MG63 (cell line): ENCODE data around the gene PRKG1. TPM values are rescaled to one million over a fixed set of nuclear protein-coding genes. Genes with fewer than 3 reads are reported as not detected.

ENCODE experiments used
- DNase-seq: peaks from one replicate; pipeline ENCODE4 v3.0.0-alpha.2; 2020
- H3K27me3 ChIP-seq: fragments of 250-450 bp; sonication (Bioruptor Pico); 2 replicates; pipeline ENCODE4 v1.5.1; 2020; ENCODE audit warnings: mild to moderate bottlenecking, moderate library complexity
- H3K36me3 ChIP-seq: fragments of 250-450 bp; sonication (Bioruptor Pico); 2 replicates; pipeline ENCODE4 v1.5.1; 2020; ENCODE audit warnings: mild to moderate bottlenecking, moderate library complexity
- H3K4me3 ChIP-seq: fragments of 250-450 bp; sonication (Bioruptor Pico); 2 replicates; pipeline ENCODE4 v1.5.1; 2020; ENCODE audit warnings: mild to moderate bottlenecking, moderate library complexity
- H3K9me3 ChIP-seq: fragments of 250-450 bp; sonication (Bioruptor Pico); 2 replicates; pipeline ENCODE4 v1.5.1; 2020; ENCODE audit warnings: mild to moderate bottlenecking, moderate library complexity
- total RNA-seq: library from RNA; depleted of rRNA; stranded (reverse); fragments of >200 nt; shearing (Covaris generic); gene quantifications from 2 replicates; pipeline ENCODE4 v1.2.3, GENCODE V29; 2014; ENCODE audit warnings: low replicate concordance

Gene PRKG1
- total RNA-seq, 1 experiment from 2014 or later = 3.9 TPM

DNA sequence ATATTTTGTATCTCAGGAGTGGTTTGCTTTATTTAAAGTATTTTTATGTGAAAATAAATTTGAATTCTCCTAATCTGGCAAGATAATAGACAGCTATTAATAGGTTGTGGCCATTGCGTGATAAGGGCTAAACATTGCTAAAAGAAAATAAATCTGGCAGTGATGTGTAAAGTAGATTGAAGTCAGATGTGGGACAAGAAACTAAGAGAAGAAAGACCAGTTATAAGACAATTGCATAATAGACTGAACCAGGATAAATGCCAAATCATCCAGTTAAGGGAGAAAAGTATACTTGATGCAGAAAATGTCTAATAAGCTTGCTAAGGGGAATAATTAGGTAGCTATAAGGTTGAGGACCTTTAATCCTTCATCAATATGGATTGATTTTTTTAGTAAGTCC lies 822.6 kb downstream of the PRKG1 start:
- H3K36me3 ChIP-seq = no peaks in the 10 kb centered on the region
- H3K4me3 ChIP-seq = no peak overlapping the region
- H3K27me3 ChIP-seq = no peaks in the 10 kb centered on the region
- H3K9me3 ChIP-seq = no peaks in the 10 kb centered on the region
- no peak for DNase-seq

DNA sequence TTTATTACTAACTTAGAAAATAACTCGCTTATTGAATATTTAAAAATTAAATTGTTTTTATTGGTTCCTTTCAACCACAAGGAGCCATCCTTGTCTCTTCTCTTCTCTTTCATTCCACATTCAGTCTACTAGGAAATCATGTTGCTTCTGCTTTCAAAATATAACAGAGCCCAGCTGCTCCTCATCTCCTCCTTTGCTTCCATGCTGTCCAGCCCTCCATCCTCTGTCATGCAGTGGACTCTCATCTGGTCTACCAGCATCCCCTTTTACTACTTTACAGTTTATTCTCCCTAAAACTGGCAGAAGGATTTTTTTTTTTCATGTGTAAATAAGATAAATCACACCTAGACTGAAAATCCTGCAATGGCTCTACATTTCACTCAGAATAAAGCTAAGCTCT lies 823.3 kb downstream of the PRKG1 start:
- Histone ChIP-seq H3K4me3 (no peak overlapping the region), H3K9me3 (no peaks in the 10 kb centered on the region), H3K36me3 (no peaks in the 10 kb centered on the region), H3K27me3 (no peaks in the 10 kb centered on the region)
- no peak for DNase-seq

DNA sequence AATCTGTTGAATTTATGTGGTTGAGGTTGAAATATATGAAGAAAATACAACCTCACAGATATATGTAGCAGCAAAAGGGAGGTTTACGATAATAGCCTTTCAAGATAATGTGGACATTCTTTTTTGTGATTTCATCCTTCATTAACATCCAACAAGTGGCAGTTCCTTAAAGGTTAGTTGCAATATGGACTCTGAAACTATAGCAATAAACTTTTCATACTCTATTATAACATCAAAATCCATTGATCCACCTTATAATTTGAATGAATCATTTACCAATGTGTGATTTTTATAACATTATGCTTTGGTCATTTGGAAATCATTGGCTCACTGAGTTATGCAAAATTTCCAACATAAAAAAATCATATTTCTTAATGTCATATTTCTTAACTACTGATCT lies 825.9 kb downstream of the PRKG1 start:
- no peaks in the 10 kb centered on the region for H3K36me3 ChIP-seq
- H3K9me3 ChIP-seq = no peaks in the 10 kb centered on the region
- no peaks in the 10 kb centered on the region for H3K27me3 ChIP-seq
- DNase-seq = no peak
- no peak overlapping the region for H3K4me3 ChIP-seq

DNA sequence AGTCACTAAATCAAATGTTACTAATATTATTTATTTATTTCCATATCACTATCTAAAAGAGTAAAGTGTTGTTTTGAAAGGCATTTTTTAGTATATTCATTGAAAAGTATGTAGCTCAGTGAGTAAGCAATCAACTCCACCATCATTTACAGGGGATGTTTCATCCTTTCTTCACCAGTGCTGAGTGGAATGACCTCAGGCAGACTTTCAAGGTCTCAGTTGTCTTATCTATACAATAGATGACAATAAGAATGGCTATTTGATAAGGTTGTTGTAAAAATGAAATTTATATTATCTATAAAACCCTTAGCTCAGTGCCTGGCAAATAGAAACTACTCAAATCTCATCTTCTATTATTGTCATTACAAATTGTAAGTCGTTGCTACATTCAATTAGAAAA lies 829.4 kb downstream of the PRKG1 start:
- no peak for DNase-seq

DNA sequence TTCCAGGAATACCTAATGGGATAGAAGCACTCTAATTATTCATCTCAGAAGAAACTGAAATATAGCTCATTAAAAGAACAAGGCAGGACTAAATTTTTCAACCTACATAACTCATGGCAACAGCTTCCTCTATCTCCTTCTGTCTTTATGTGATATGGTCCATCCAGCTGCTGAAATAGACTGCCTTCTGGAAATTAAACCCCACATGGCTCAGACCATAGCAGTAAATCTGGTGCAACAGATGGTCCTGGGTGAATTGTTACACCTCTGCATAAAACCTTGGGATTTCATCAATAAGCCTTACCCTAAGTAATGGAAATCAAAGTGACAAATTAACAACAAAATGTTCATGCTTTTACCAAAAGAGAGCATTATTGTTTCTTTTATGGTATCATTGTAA lies 830.7 kb downstream of the PRKG1 start:
- H3K4me3 ChIP-seq = no peak overlapping the region

More for the DNA sequence above, 829.4 kb downstream of the PRKG1 start:
- H3K27me3 ChIP-seq = no peaks in the 10 kb centered on the region
- H3K9me3 ChIP-seq = no peaks in the 10 kb centered on the region
- no peak overlapping the region for H3K4me3 ChIP-seq
- H3K36me3 ChIP-seq = no peaks in the 10 kb centered on the region

DNA sequence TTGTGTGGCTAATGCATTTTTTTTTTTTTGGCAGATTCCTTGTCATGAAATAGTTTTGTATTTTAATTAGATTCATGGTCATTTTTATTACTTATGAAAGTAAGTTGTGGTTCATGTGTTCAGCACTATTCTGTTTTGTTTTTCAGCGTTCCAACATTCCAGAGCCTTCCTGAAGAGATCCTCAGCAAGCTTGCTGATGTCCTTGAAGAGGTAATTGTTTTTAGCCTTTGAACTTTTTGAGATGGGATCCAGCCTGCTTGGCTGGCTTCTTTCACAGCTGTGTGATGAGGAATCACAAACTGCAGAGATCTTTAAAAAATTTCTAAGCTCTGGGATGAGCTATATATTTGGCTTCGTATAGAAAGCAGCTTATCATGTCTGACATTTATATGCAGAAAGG lies 833.1 kb downstream of the PRKG1 start:
- Histone ChIP-seq H3K4me3 (no peak overlapping the region), H3K9me3 (no peaks in the 10 kb centered on the region), H3K36me3 (no peaks in the 10 kb centered on the region), H3K27me3 (no peaks in the 10 kb centered on the region)
- DNase-seq = no peak

More for the DNA sequence above, 830.7 kb downstream of the PRKG1 start:
- Histone ChIP-seq H3K27me3 (no peaks in the 10 kb centered on the region), H3K36me3 (no peaks in the 10 kb centered on the region), H3K9me3 (no peaks in the 10 kb centered on the region)
- no peak for DNase-seq

DNA sequence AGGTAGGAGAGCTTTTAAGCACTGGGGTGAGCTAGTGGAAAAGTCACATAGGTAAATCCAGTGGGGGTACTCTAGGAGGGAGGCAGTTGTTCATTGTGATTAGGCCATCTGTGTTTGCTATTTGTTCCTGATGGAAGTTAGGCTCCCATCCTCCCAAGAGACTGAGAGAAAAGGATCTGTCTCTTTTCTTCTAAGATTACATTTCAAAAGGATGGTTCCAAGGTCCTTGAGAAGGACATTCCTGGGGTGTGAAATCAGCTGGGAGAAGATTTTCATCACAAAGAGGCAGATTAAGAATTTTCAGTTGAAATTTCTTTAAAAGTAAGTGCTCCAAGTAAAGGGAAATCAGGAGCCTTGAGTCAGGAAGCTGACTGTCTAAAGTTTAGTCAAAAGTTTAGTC lies 835.9 kb downstream of the PRKG1 start:
- DNase-seq = no peak
- no peaks in the 10 kb centered on the region for H3K9me3 ChIP-seq
- H3K27me3 ChIP-seq = no peaks in the 10 kb centered on the region
- no peaks in the 10 kb centered on the region for H3K36me3 ChIP-seq
- H3K4me3 ChIP-seq = no peak overlapping the region

DNA sequence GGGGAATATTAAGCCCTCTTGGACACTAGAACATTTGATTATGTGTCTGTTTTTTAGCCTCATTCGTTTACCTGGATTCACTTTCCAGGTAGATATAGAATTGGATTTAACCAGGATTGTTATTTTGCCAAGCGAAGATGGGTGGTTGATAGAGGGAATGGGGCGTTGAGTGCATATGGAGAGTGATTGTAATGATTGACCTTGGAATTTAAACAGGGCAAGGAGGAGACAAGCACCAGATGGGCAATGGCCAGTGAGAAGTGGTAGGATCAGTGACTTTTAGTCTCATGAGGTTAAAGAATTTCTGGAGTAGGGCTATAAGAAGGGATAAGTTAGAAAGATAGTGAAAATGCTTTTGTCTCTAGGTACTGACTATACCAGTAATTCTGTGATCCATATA lies 836.3 kb downstream of the PRKG1 start:
- no peak overlapping the region for H3K4me3 ChIP-seq
- no peak for DNase-seq
- no peaks in the 10 kb centered on the region for H3K9me3 ChIP-seq
- no peaks in the 10 kb centered on the region for H3K27me3 ChIP-seq
- no peaks in the 10 kb centered on the region for H3K36me3 ChIP-seq

DNA sequence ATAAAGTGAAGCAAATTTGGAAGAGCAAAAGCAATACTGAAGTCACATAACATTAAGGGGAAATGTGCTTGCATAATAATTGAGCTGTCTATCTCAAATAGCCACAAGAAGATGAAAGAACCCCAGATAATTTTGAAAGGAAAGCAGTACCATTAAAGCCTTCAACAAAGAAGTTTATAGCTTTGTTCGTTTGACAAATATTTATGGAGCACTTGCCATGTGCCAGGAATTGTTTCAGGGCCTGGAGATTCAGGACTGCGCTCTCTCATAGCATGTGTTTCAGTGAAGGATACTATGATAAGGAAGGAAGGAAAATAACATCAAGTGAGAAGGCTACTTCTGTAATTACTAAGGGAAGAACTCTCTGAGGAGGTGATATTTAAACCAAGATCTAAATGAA lies 837.4 kb downstream of the PRKG1 start:
- DNase-seq = no peak
- H3K9me3 ChIP-seq = no peaks in the 10 kb centered on the region
- H3K36me3 ChIP-seq = no peaks in the 10 kb centered on the region
- H3K4me3 ChIP-seq = no peak overlapping the region
- no peaks in the 10 kb centered on the region for H3K27me3 ChIP-seq

DNA sequence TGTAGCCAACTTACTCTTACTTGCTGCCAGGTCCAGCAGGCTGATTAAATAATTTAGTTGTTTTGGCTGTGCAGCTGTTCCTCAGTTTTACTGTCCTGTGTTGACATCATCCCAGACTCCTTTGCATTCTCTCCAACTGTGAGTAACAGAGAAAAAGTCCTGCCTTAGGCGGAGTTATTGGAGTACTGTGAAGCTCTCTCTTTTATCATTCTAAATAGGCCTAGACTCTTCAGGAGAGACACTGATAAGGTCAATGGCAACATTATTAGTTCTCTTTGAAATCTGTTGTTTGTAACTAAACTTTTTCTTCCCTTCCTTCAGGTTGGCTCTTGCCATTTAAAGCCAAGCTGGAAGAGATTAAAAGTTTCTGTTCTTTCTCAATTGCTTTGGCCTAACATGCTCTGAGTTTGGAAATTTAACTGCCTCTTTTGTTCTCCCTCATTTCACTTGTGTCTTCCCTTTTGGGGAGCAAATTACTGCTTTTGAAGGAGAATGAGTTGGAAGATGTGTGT lies 840.8 kb downstream of the PRKG1 start:
- no peak for DNase-seq
- Histone ChIP-seq H3K27me3 (no peaks in the 10 kb centered on the region), H3K9me3 (no peaks in the 10 kb centered on the region), H3K4me3 (no peak overlapping the region), H3K36me3 (no peaks in the 10 kb centered on the region)

DNA sequence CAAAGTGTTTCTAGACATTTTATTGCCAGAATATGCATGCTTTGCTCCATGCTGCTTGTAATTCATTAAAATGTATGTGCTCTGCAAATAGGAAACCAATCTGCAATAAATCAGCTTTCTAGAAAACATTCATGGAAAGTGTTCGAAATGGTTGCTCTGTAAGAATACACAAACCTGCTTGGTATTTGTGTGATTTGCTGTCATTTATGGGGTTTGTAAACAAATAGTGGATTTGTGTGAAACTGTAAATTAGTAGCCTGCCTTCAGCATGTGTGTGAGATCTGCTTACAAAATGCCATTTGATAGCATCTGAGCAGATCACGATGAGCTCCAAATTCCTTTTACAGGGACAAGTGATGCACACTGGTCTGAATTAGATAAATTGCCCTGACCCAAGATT lies 844.2 kb downstream of the PRKG1 start:
- no peak overlapping the region for H3K4me3 ChIP-seq
- DNase-seq = no peak

DNA sequence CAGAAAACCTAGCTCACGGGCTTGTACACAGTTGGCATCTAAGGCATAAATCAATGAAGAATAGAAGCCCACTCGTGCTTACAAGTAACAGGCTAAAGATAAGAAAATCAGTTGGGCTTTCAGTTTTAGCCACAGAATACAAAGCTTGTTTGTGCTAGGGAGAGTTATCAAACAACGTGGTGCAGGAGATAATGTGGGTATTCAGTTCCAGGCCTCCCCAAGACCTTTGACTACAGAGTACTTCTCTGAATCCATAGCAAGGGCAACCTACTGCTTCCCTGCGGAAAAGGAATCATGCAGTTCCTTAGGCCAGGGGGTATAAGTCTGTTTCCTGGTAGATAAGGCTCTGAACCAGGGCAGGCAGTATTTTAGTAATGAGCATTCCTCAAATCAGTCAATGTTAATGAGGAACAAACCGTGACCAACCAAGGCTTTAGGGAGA lies 844.6 kb downstream of the PRKG1 start:
- DNase-seq = no peak
- no peaks in the 10 kb centered on the region for H3K9me3 ChIP-seq
- H3K4me3 ChIP-seq = no peak overlapping the region
- no peaks in the 10 kb centered on the region for H3K36me3 ChIP-seq
- no peaks in the 10 kb centered on the region for H3K27me3 ChIP-seq

More for the DNA sequence above, 844.2 kb downstream of the PRKG1 start:
- H3K27me3 ChIP-seq = no peaks in the 10 kb centered on the region
- H3K36me3 ChIP-seq = no peaks in the 10 kb centered on the region
- H3K9me3 ChIP-seq = no peaks in the 10 kb centered on the region

DNA sequence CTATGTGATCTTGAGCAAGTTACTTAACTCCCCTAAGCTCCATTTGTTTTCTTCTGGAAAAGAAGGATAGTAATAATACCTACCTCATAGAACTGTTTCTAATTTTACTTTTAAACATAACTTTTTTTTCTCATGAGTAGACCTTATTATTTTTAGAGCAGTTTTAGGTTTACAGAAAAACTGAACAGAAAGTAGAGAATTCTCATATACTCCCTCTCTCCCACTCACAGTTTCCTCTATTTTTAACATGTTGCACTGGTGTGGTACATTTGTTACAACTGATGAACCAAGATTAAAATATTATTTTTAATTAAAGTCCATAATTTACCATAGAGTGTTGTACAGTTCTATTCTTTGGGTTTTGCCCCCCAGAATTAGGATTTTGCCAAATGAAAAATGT lies 846.4 kb downstream of the PRKG1 start:
- Histone ChIP-seq H3K4me3 (no peak overlapping the region), H3K9me3 (0 out of 2 replicates have a peak, but pooled peaks cover 4% of the 10 kb centered on the region), H3K27me3 (no peaks in the 10 kb centered on the region), H3K36me3 (no peaks in the 10 kb centered on the region)
- DNase-seq = no peak

DNA sequence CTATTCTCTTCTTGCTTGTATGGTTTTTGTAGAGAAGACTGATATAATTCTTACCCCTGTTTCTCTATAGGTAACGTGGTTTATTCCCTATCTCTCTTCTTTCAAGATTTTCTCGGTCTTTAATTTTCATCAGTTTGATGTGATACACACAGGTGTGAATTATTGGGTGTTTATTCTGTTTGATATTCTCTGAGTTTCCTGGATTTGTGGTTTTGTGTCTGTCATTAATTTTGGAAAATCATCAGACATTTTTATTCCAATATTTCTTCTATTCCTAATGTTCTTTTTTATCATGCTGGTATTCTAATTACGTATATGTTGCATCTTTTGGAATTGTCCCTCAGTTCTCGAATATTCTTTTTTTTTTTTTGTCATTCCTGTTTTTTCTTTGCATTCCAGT lies 850.1 kb downstream of the PRKG1 start:
- DNase-seq = no peak
- Histone ChIP-seq H3K9me3 (0 out of 2 replicates have a peak, but pooled peaks cover 4% of the 10 kb centered on the region), H3K4me3 (no peak overlapping the region)

DNA sequence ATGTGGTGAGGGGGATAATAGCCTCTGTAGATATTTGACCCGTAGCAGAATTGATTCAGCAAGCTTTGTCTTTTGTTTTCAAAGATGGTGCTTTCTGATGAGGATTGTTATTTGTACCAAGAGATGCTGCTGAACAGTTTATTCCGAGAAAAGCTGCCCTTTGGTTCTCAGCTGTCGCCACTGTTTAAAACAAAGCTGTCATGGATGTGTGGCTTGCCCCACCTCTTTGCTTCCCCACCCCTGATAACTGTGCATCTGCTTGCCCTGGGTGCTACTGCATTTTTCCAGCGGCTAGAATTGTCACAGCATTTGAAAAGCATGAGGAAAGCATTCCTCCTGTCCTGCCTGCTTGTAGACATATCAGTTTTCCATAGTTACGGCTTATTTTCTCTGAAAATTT lies 852.0 kb downstream of the PRKG1 start:
- DNase-seq = no peak
- no peaks in the 10 kb centered on the region for H3K27me3 ChIP-seq
- H3K9me3 ChIP-seq = 0 out of 2 replicates have a peak, but pooled peaks cover 4% of the 10 kb centered on the region
- H3K4me3 ChIP-seq = no peak overlapping the region
- no peaks in the 10 kb centered on the region for H3K36me3 ChIP-seq

More for the DNA sequence above, 850.1 kb downstream of the PRKG1 start:
- no peaks in the 10 kb centered on the region for H3K36me3 ChIP-seq
- no peaks in the 10 kb centered on the region for H3K27me3 ChIP-seq

DNA sequence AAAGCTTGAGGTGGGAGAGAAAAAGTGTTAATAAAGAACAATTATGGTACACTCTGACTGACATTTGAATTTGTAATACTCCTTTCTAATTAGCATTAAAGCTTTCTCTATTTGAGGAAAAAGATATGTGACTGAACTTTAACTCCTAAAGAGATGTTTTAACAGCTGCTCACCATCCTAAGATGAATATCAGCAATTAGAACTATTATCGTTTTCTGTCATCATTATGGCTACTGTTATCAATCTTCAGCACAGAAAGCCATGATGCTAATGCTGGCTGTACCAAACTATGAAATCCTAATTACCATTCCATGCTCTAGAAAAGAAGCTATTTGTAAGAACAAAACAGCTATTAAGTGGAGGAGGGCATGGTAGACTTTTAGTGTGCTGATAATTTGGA lies 853.9 kb downstream of the PRKG1 start:
- Histone ChIP-seq H3K36me3 (no peaks in the 10 kb centered on the region), H3K9me3 (0 out of 2 replicates have a peak, but pooled peaks cover 4% of the 10 kb centered on the region), H3K27me3 (no peaks in the 10 kb centered on the region), H3K4me3 (no peak overlapping the region)
- no peak for DNase-seq

DNA sequence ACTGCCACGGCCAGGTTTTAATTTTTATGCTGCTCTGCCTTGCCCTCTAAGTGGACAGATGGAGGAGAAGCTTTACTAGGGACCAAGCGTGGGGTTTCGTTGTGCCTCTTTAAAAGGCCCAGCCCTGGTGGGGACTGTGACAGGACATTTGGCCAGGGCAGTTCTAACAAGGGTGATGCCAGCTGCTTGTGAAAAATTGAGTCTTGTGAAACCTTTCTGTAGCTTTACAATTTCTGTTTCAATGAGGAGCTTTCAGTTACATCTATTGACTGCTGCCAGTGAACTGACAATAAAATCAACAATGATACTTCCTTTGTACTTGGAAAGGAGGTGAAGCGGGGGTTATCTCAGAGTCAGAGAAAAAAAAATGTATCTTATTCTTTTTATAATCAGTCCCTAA lies 858.2 kb downstream of the PRKG1 start:
- DNase-seq = no peak
- no peaks in the 10 kb centered on the region for H3K36me3 ChIP-seq
- no peak overlapping the region for H3K4me3 ChIP-seq
- no peaks in the 10 kb centered on the region for H3K27me3 ChIP-seq
- H3K9me3 ChIP-seq = no peaks in the 10 kb centered on the region

DNA sequence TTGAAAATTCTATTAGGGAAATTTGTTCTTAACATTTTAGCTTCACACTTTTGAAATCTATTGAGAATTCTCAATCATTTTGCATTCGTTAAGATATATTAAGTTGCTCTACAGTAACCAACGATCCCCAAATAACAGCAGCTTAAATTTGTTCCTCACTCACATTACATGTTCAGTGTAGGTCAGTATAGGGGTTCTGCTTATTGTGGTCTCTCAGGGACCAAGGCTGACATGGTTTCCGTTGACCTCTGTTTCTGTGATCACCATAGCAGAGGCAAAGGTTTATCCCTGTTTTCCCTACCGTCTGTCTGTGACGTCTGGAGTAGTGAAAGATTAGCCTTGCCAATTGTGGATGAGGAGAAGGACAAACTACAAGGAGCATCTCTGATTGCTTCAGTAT lies 860.1 kb downstream of the PRKG1 start:
- Histone ChIP-seq H3K9me3 (no peaks in the 10 kb centered on the region), H3K4me3 (no peak overlapping the region), H3K27me3 (no peaks in the 10 kb centered on the region), H3K36me3 (no peaks in the 10 kb centered on the region)
- DNase-seq = no peak

DNA sequence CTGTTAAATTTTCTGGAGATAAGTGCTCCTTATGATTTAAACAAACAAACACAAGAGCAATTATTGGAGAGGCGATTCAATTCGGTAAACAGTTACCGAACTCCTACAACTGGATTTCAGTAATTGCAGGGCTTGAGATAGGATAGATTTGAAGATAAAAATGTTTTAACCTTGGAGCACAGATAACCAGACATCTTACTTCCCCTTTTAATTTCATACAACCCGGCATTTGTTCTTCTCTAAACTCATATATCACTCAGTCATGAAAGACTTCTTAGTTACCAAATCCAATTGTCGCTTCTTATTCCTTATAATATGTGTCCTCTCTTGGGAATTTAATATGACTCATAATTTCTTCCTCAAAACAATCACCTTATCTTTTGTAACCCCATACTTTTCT lies 861.1 kb downstream of the PRKG1 start:
- H3K27me3 ChIP-seq = no peaks in the 10 kb centered on the region
- no peak overlapping the region for H3K4me3 ChIP-seq
- H3K36me3 ChIP-seq = no peaks in the 10 kb centered on the region
- H3K9me3 ChIP-seq = no peaks in the 10 kb centered on the region
- DNase-seq = no peak
